ENCODE results near the gene RANBP10.

RANBP10 gene

DNA sequence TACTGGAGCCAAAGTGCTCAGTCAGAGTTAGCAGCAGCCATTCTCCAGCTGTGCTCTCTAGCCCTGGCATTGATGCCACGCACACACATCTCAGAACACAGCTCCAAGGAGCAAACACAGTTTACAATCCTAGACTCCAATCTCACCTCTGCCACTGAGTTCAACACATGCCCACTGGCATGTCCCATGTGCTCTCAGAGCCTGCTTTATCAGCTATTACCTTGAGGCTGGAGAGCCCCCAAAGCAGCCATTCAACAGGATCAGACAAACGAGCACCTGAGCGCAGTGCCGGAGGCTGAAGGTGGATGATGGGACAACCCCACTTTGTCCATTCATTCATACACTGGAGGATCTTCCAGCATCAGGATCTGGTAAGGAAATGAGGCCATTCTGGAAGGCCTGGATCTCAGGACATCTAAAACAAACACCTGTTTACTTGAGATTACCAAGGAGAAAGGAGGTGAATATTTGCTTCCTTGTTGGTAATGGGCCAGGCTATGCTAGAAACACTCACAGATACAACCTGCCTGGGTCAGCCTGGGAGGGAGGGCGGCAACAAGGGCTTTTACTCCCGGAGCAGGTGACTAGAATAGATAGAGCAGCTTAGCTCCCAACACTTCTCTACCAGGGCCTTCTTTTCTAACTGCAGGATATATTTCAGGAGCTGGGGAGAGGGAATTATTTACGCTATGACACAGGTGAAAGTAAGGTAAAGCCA is 25.4 kb downstream of the RANBP10 start:
- FAIRE-seq (no peak), DNase-seq (ENCODE audit: insufficient read length, low spot score) (no peak)
- TF ChIP-seq, protein P1, sequence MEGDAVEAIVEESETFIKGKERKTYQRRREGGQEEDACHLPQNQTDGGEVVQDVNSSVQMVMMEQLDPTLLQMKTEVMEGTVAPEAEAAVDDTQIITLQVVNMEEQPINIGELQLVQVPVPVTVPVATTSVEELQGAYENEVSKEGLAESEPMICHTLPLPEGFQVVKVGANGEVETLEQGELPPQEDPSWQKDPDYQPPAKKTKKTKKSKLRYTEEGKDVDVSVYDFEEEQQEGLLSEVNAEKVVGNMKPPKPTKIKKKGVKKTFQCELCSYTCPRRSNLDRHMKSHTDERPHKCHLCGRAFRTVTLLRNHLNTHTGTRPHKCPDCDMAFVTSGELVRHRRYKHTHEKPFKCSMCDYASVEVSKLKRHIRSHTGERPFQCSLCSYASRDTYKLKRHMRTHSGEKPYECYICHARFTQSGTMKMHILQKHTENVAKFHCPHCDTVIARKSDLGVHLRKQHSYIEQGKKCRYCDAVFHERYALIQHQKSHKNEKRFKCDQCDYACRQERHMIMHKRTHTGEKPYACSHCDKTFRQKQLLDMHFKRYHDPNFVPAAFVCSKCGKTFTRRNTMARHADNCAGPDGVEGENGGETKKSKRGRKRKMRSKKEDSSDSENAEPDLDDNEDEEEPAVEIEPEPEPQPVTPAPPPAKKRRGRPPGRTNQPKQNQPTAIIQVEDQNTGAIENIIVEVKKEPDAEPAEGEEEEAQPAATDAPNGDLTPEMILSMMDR (IDR thresholded peaks at IDR 0.05; ENCODE audit: insufficient read depth, missing control alignments): no peak

DNA sequence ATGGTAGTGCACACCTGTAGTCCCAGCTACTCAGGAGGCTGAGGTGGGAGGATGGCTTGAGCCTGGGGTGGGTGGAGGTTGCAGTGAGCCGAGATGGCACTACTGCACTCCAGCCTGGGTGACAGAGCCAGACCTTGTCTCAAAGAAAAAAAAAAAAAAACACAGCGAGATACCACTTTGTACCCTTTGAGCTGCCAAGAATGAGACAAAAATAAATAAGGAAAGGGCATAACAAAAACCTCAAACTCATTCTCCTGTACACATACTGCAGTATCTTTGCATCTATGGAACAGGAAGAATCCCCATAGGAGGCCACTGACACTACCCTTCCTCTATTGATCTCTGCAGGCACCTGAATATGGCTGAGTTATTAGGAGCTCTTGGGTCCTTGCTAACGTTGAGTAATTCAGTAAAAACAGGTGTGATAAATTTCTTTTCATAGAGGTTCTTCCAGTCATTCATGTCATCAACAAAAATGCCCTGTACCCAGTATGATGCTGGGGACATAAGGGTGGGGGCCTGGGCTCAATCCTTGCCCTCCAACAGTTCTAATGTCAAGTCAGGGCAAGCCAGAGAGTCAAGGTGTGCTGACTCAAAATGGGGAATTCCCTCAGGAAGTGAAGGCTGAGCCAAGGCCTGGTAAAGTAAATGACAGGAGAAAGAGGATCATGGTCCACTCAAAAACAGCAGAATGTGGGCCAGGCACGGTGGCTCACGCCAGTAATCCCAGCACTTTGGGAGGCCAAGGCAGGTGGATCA is 26.9 kb downstream of the RANBP10 start:
- TF ChIP-seq, protein P1 (IDR thresholded peaks at IDR 0.05; ENCODE audit: insufficient read depth, missing control alignments): no peak
- DNase-seq (ENCODE audit: insufficient read length, low spot score) (no peak), FAIRE-seq (no peak)

DNA sequence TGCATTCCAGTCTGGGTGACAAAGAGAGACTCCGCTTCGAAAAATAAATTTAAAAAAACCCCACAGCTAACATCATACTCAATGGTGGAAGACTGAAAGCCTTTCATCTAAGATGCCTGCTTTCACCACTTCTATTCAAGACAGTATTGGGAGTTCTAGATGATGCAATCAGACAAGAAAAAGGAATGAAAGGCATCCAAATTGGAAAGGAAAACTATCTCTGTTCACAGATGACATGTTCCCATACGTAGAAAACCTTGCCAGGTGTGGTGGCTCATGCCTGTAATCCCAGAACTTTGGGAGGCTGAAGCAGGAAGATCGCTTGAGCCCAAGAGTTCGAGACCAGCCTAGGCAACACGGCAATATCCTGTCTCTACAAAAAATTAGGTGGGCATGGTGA is 31.1 kb downstream of the RANBP10 start:
- FAIRE-seq: no peak
- TF ChIP-seq, protein P1 (IDR thresholded peaks at IDR 0.05; ENCODE audit: insufficient read depth, missing control alignments): no peak
- no peak for DNase-seq (ENCODE audit: insufficient read length, low spot score)

DNA sequence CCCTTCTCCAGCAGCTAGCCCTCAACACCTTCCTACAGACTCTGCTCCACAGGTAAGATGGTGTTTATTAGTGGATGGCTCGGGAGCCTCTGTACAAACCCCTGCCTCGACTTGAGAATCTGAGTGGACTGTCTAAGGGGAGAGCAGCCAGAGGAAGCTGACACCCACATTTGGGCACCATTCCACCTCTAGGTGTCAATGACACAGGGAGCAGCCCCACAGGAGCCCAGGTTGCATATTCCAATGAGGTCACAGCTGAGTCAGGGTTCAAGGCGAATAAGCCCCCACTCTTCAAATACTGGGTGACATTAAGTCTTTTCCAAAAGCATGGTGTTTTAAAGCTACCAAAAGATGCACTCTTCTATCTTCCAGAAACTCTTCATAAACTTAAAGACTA is 31.9 kb downstream of the RANBP10 start:
- no peak for FAIRE-seq
- TF ChIP-seq, protein P1 (IDR thresholded peaks at IDR 0.05; ENCODE audit: insufficient read depth, missing control alignments): no peak
- no peak for DNase-seq (ENCODE audit: insufficient read length, low spot score)

DNA sequence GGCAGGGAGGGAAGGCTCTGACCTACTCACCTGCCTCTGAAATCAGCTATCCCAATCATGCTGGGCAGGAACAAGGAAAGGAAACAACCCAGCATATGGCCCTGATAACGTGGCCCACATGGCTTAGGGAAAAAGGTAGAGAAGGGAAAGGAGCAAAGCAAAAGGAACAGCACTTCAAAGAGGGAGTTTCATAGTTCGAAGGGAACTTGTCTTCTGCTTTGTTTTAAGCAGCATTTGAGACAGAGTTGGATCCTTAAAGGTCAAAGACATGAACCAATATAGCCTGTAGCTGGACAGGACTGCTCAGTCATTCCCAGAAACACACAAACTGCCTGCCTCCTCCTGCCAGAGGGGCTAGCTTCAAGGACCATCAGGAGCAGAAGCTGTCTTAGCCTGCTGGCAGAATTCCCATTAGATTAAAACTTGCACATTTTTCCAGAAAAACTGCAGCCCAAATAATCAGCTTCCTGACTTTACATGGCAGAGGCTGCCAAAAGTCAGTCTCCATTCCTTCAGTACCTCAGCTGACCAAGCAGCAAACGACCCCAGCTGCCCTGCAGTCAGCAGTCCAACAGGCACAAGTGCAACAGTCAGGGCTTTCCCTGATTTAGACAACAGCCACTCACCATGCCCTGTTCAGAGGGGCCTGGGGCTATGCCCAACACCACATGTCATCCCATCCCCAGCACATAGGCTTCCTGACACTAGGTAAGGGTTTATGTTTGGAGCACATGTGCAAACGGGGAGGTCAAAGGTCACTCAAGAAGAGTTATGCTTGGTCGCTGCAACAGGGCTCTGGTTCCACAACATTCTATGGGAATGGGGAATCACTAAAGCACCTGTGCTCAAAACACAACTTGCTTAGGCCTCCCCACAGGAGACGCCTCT is 32.5 kb downstream of the RANBP10 start:
- DNase-seq (ENCODE audit: insufficient read length, low spot score) (no peak), FAIRE-seq (no peak)
- TF ChIP-seq, protein P1 (IDR thresholded peaks at IDR 0.05; ENCODE audit: insufficient read depth, missing control alignments): no peak

DNA sequence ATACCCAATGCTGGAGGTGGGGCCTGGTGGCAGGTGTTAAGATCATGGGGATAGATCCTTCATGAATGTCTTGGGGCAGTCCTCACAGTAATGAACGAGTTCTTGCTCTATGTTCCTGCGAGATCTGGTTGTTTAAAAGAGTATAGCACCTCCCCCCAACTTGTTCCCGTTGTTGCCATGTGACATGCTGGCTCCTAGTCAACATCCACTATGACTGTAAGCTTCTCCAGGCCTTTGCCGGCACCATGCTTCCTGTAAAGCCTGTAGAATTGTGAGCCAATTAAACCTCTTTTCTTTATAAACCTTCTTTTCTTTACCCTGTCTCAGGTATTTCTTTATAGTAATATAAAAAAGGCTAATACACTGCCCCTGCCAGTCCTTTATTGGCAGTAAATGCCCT is 33.3 kb downstream of the RANBP10 start:
- DNase-seq (ENCODE audit: insufficient read length, low spot score): no peak
- no peak for FAIRE-seq
- TF ChIP-seq, protein P1 (IDR thresholded peaks at IDR 0.05; ENCODE audit: insufficient read depth, missing control alignments): no peak
